Coronary artery (tissue), 2 donors: ENCODE results near the gene MACROD2.

Experiments used
- DNase-seq: peaks from one replicate; pipeline ENCODE4 v3.0.0-alpha.2; 2017; ENCODE audit warnings: low spot score
- H3K27ac ChIP-seq, 2 donors: fragments of 200-600 bp; sonication (generic); one replicate each; pipeline ENCODE4 v1.5.1; 2016 to 2019
- H3K4me3 ChIP-seq: fragments of 200-600 bp; sonication (generic); 2 replicates; pipeline ENCODE4 v1.5.1; 2016; ENCODE audit warnings: mild to moderate bottlenecking, moderate library complexity
- CTCF ChIP-seq: fragments of 200-600 bp; sonication (generic); IDR thresholded peaks from one replicate; pipeline ENCODE4 v1.5.1; 2019; ENCODE audit warnings: antibody characterized with exemption

Gene MACROD2

GRCh38 chr20:15575255-15575654 lies 1579.9 kb downstream of the MACROD2 start:
- Histone ChIP-seq H3K4me3 (no peak overlapping the region), H3K27ac (no peak overlapping the region)
- no peak for TF ChIP-seq CTCF
- no peak for DNase-seq

DNA sequence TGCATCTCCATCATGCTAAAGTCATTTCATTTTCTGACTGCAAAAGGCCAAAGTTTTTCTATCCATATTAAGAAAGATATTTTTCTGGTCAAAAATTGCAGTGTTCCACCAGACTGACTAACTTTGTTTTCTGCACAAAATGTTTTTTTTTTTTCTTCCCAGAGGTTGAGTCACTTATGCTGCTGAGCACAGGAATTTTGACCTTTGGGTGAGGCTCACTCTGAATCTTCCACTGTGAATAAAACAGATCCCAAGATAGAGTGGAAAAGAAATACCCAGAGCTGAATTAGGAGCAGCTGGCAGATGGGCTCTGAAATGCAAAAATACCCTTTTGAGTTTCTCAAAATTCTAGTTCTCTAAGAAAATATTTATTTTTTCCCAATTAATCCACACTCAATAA lies 1581.1 kb downstream of the MACROD2 start:
- Histone ChIP-seq H3K4me3 (no peak overlapping the region), H3K27ac (no peak overlapping the region)
- no peak for TF ChIP-seq CTCF
- DNase-seq, result no peak

DNA sequence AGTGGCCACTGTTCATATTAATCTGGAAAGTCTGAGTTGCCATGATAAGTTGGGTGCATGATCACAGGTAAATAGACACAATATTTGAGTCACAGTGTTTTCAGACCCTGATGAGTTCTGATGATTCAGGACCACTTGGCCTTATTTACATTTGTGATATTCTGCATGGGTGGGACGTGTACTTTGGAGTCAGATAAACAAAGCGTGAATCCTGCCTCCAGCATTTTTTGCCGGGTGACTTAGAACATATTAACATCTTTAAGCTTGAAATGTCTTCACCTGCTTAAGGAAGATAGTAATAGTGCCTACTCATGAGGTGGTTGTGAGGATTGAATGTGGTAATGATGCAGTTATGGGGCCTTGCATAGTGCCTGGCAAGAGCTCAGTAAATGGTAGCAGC lies 1582.8 kb downstream of the MACROD2 start:
- TF ChIP-seq CTCF, result no peak
- no peak overlapping the region for H3K4me3 ChIP-seq
- H3K27ac ChIP-seq, result no peak overlapping the region
- DNase-seq, result no peak

GRCh38 chr20:15579688-15580087 lies 1584.4 kb downstream of the MACROD2 start:
- TF ChIP-seq CTCF, result no peak

GRCh38 chr20:15582146-15582760 lies 1586.9 kb downstream of the MACROD2 start:
- no peak for TF ChIP-seq CTCF
- no peak for DNase-seq
- no peak overlapping the region for H3K27ac ChIP-seq
- H3K4me3 ChIP-seq, result no peak overlapping the region

More at GRCh38 chr20:15579688-15580087, 1584.4 kb downstream of the MACROD2 start:
- Histone ChIP-seq H3K4me3 (no peak overlapping the region), H3K27ac (no peak overlapping the region)
- DNase-seq, result no peak

DNA sequence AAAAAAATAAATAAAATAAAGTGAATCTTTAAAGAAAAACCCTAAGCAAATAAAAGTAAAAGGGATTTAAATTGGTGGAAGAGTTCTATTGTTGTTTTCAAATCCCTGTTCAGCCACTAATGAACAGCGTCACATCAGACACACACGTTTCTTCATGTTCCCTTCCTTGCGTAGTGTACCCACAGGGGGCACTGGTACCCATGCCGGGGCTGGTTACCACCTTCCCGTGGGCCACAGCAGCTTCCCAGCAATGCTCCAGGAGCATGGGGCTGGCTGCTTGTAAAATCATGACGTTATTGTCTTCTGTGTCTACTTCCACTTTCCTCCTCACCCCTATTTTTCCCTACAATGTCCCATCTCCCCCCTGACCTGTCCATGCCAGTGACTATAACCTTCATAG lies 1589.2 kb downstream of the MACROD2 start:
- DNase-seq, result no peak
- TF ChIP-seq CTCF, result no peak
- Histone ChIP-seq H3K27ac (no peak overlapping the region), H3K4me3 (no peak overlapping the region)

DNA sequence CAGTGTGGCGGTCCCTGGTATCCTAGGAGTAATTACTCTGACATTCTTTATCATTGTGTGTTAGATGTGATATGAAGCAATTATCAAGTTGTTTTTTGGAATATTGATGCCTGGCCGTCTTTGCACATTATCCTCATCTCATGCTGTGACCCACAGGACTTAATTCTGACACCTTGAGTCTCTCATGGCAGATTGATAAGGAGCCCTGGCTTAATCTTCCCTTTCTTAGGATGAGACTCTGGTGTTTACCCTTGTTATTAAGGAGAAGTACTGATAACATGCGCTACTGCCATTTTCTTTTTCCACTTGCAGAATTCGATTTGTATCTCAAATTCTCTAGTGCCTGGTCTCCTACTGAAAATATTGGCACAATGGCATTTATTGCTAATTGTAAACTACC lies 1597.8 kb downstream of the MACROD2 start:
- Histone ChIP-seq H3K27ac (no peak overlapping the region), H3K4me3 (no peak overlapping the region)
- no peak for DNase-seq
- no peak for TF ChIP-seq CTCF
